SK-N-SH treated with all-trans-retinoic acid at 6 μM for 48 hours (cell line): ENCODE data around the gene ELMO1.

Experiments
- ATAC-seq: fragments of 200-7000 bp; cut with Tn5 transposase; 3 replicates; pipeline ENCODE4 v1.9.1; 2020; ENCODE audit warnings: mild to moderate bottlenecking, moderate library complexity
- ARNTL ChIP-seq: fragments of 450-650 bp; formaldehyde crosslinking; IDR thresholded peaks from 2 replicates; pipeline ENCODE4 v1.5.0; 2020; ENCODE audit warnings: low read depth, mild to moderate bottlenecking, moderate library complexity, borderline replicate concordance
- BACH2 ChIP-seq: fragments of 250-450 bp; sonication (Bioruptor Pico); IDR thresholded peaks from 2 replicates; pipeline ENCODE4 v1.9.0; 2021; ENCODE audit warnings: mild to moderate bottlenecking, borderline replicate concordance
- CSDC2 ChIP-seq: fragments of 250-450 bp; sonication (Bioruptor Pico); IDR thresholded peaks from 2 replicates; pipeline ENCODE4 v1.5.0; 2020; ENCODE audit warnings: mild to moderate bottlenecking, moderate library complexity
- ESRRG ChIP-seq: fragments of 250-450 bp; sonication (Bioruptor Pico); IDR thresholded peaks from 2 replicates; pipeline ENCODE4 v1.6.1; 2021; ENCODE audit warnings: mild to moderate bottlenecking
- GLIS3 ChIP-seq: fragments of 250-450 bp; sonication (Bioruptor Pico); IDR thresholded peaks from 2 replicates; pipeline ENCODE4 v1.5.0; 2020; ENCODE audit warnings: mild to moderate bottlenecking, moderate library complexity
- ISL1 ChIP-seq: fragments of 250-450 bp; sonication (Bioruptor Pico); IDR thresholded peaks from 2 replicates; pipeline ENCODE4 v2.1.2; 2022; ENCODE audit warnings: mild to moderate bottlenecking, moderate library complexity
- OSR1 ChIP-seq: fragments of 250-450 bp; sonication (Bioruptor Pico); IDR thresholded peaks from 2 replicates; pipeline ENCODE4 v1.8.0; 2022; ENCODE audit warnings: moderate library complexity, mild to moderate bottlenecking, inconsistent platforms
- PATZ1 ChIP-seq: fragments of 250-450 bp; sonication (Bioruptor Pico); IDR thresholded peaks from 2 replicates; pipeline ENCODE4 v1.8.0; 2020; ENCODE audit warnings: mild to moderate bottlenecking, moderate library complexity, borderline replicate concordance
- POU6F1 ChIP-seq: fragments of 250-450 bp; sonication (Bioruptor Pico); IDR thresholded peaks from 2 replicates; pipeline ENCODE4 v1.8.0; 2021; ENCODE audit warnings: low read depth, mild to moderate bottlenecking, moderate library complexity, borderline replicate concordance
- PPARA ChIP-seq: fragments of 250-450 bp; sonication (Bioruptor Pico); IDR thresholded peaks from 2 replicates; pipeline ENCODE4 v1.5.0; 2020; ENCODE audit warnings: mild to moderate bottlenecking, borderline replicate concordance
- RARB ChIP-seq: fragments of 250-450 bp; sonication (Bioruptor Pico); IDR thresholded peaks from 2 replicates; pipeline ENCODE4 v1.8.0; 2021; ENCODE audit warnings: mild to moderate bottlenecking, moderate library complexity
- SNAI2 ChIP-seq: fragments of 250-450 bp; sonication (Bioruptor Pico); IDR thresholded peaks from 2 replicates; pipeline ENCODE4 v1.5.0; 2020; ENCODE audit warnings: mild to moderate bottlenecking, moderate library complexity
- TCF4 ChIP-seq: fragments of 250-450 bp; sonication (Bioruptor Pico); IDR thresholded peaks from 2 replicates; pipeline ENCODE4 v1.8.0; 2021; ENCODE audit warnings: mild to moderate bottlenecking, moderate library complexity, borderline replicate concordance
- TOX ChIP-seq: fragments of 250-450 bp; sonication (Bioruptor Pico); IDR thresholded peaks from 2 replicates; pipeline ENCODE4 v1.8.0; 2021; ENCODE audit warnings: mild to moderate bottlenecking, moderate library complexity, borderline replicate concordance
- ZC3H10 ChIP-seq: fragments of 250-450 bp; sonication (Bioruptor Pico); IDR thresholded peaks from 2 replicates; pipeline ENCODE4 v1.5.1; 2021; ENCODE audit warnings: mild to moderate bottlenecking, moderate library complexity
- ZFP3 ChIP-seq: fragments of 250-450 bp; sonication (Bioruptor Pico); IDR thresholded peaks from 2 replicates; pipeline ENCODE4 v1.5.0; 2020; ENCODE audit warnings: mild to moderate bottlenecking, moderate library complexity
- ZFP30 ChIP-seq: fragments of 450-650 bp; formaldehyde crosslinking; IDR thresholded peaks from 2 replicates; pipeline ENCODE4 v1.5.0; 2022; ENCODE audit warnings: mild to moderate bottlenecking, moderate library complexity
- ZNF565 ChIP-seq: fragments of 450-650 bp; formaldehyde crosslinking; conservative IDR thresholded peaks from 2 replicates; pipeline ENCODE4 v1.5.0; 2020; ENCODE audit warnings: low read depth, mild to moderate bottlenecking, moderate library complexity
- ZNF70 ChIP-seq: fragments of 450-650 bp; formaldehyde crosslinking; IDR thresholded peaks from 2 replicates; pipeline ENCODE4 v1.5.0; 2020; ENCODE audit warnings: mild to moderate bottlenecking, moderate library complexity
- ZNF8 ChIP-seq: fragments of 450-650 bp; formaldehyde crosslinking; IDR thresholded peaks from 2 replicates; pipeline ENCODE4 v1.5.0; 2020; ENCODE audit warnings: mild to moderate bottlenecking, moderate library complexity
- TF ChIP-seq, protein P1 (sequence below): fragments of 250-450 bp; sonication (Bioruptor Pico); IDR thresholded peaks from 2 replicates; pipeline ENCODE4 v1.5.1; 2020; ENCODE audit warnings: low read depth, mild to moderate bottlenecking, moderate library complexity
- TF ChIP-seq, protein P2 (sequence below): fragments of 250-450 bp; sonication (Bioruptor Pico); IDR thresholded peaks from 2 replicates; pipeline ENCODE4 v1.5.1; 2021; ENCODE audit warnings: mild to moderate bottlenecking, moderate library complexity
- TF ChIP-seq, protein P3 (sequence below): fragments of 250-450 bp; sonication (Bioruptor Pico); IDR thresholded peaks from 2 replicates; pipeline ENCODE4 v1.5.0; 2020; ENCODE audit warnings: mild to moderate bottlenecking, moderate library complexity

The ELMO1 gene

DNA sequence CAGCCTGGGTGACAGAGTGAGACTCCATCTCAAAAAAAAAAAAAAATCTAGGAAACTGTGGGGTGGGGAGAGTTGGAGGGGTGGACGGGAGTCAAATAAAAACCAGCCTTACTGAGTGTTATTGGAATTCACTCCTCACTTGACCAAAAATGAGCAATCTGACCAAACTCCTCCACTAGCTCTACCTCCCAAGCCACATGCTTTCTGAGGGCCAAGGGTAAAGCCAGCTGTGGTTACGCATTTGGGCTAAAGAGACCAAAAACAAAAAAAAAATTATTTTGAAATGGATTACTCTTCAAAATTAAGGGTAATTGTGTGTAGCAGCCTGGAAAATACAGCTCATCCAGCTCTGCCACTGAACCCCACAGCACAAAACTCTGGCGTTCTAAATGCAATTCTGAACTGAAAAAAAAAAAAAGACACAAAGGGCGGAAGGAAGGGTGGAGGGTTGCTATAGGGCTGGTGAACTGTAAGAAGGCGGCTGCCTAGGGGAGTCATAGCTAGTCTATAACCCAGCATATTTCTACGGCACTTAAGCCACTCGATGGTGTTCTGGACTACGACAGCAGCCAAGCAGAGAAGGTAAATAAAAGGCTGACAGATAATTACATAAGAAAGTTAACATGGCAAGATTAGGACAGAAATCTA, 7.8 kb downstream of the ELMO1 start (continued):
- TF ChIP-seq, protein P1, sequence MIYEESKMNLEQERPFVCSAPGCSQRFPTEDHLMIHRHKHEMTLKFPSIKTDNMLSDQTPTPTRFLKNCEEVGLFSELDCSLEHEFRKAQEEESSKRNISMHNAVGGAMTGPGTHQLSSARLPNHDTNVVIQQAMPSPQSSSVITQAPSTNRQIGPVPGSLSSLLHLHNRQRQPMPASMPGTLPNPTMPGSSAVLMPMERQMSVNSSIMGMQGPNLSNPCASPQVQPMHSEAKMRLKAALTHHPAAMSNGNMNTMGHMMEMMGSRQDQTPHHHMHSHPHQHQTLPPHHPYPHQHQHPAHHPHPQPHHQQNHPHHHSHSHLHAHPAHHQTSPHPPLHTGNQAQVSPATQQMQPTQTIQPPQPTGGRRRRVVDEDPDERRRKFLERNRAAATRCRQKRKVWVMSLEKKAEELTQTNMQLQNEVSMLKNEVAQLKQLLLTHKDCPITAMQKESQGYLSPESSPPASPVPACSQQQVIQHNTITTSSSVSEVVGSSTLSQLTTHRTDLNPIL (CRISPR knock-in tag): no peak
- TF ChIP-seq RARB (CRISPR knock-in tag): no peak

DNA sequence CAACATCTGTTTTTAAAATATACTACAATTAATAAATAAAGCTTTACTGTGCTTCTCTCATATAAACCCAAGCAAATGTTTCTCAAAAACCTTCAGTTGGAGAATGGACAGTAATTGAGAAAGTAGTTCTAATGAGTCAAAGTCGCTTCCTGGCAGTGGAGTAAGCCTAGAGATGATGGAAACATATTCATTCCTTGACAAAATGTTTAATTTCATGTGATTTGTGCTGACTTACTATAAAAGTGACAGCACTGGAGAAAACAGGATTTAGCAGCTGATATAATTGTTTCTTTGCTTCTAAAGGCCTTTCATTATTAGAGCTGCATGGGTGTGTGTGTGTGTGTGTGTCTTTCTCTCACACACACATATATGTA, 9.0 kb downstream of the ELMO1 start:
- no peak for TF ChIP-seq ZFP3 (CRISPR knock-in tag)
- no peak for TF ChIP-seq ESRRG (CRISPR knock-in tag)
- no peak for TF ChIP-seq RARB (CRISPR knock-in tag)
- TF ChIP-seq ZNF70 (CRISPR knock-in tag): no peak
- no peak for TF ChIP-seq PPARA (CRISPR knock-in tag)
- no peak for TF ChIP-seq ZFP30 (CRISPR knock-in tag)
- TF ChIP-seq GLIS3 (CRISPR knock-in tag): no peak
- TF ChIP-seq POU6F1: no peak
- no peak for TF ChIP-seq ZNF8 (CRISPR knock-in tag)
- TF ChIP-seq ZNF565 (CRISPR knock-in tag): no peak
- TF ChIP-seq, protein P2, sequence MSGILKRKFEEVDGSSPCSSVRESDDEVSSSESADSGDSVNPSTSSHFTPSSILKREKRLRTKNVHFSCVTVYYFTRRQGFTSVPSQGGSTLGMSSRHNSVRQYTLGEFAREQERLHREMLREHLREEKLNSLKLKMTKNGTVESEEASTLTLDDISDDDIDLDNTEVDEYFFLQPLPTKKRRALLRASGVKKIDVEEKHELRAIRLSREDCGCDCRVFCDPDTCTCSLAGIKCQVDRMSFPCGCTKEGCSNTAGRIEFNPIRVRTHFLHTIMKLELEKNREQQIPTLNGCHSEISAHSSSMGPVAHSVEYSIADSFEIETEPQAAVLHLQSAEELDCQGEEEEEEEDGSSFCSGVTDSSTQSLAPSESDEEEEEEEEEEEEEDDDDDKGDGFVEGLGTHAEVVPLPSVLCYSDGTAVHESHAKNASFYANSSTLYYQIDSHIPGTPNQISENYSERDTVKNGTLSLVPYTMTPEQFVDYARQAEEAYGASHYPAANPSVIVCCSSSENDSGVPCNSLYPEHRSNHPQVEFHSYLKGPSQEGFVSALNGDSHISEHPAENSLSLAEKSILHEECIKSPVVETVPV (CRISPR knock-in tag): no peak
- TF ChIP-seq TOX: no peak
- TF ChIP-seq CSDC2 (CRISPR knock-in tag): no peak
- TF ChIP-seq TCF4: no peak
- TF ChIP-seq ISL1: no peak
- TF ChIP-seq BACH2 (CRISPR knock-in tag): no peak
- TF ChIP-seq OSR1: no peak
- TF ChIP-seq, protein P1 (CRISPR knock-in tag): no peak
- TF ChIP-seq SNAI2 (CRISPR knock-in tag): no peak
- no peak for ATAC-seq

DNA sequence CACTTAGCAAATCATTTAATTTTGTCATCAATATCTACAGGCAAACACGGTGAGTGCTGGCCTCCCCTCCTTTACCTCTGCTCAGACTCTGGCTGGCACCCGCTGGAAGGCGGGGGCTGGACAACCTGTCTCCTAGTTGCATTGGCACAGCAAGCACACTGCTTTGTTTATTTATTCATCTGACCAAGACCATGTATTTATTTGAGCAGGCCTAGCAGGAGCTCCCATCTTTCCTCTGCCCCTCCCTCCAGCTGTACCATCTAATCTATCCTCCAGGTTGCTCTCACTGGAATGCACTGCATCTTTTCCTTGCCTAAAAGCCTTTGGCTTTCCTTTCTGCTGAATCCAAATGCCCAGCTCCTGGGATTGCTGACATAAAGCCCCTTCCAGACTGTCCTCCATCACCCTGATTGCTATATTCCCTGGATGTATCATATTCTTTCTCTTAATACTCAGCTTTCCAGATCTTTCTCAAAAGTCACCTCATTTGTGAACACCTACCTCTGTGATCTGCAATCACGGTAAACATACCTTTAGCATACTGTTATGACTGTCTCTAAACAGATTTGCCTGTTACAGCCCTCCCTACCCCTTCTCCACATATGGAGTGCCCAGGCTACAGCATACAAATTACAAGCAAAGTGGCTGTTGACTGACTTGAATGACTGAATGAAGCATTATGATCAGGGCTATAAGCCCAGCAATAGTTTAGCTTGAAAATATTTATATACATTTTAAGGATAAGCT, 9.6 kb downstream of the ELMO1 start:
- TF ChIP-seq ESRRG (CRISPR knock-in tag) (no peak), POU6F1 (no peak), TCF4 (no peak), ZC3H10 (CRISPR knock-in tag) (no peak), ISL1 (no peak), ZFP3 (CRISPR knock-in tag) (no peak), CSDC2 (CRISPR knock-in tag) (no peak), ZNF565 (CRISPR knock-in tag) (no peak), PATZ1 (CRISPR knock-in tag) (no peak), ZNF8 (CRISPR knock-in tag) (no peak), ARNTL (CRISPR knock-in tag) (no peak), PPARA (CRISPR knock-in tag) (no peak), BACH2 (CRISPR knock-in tag) (no peak)
- TF ChIP-seq, protein P3, sequence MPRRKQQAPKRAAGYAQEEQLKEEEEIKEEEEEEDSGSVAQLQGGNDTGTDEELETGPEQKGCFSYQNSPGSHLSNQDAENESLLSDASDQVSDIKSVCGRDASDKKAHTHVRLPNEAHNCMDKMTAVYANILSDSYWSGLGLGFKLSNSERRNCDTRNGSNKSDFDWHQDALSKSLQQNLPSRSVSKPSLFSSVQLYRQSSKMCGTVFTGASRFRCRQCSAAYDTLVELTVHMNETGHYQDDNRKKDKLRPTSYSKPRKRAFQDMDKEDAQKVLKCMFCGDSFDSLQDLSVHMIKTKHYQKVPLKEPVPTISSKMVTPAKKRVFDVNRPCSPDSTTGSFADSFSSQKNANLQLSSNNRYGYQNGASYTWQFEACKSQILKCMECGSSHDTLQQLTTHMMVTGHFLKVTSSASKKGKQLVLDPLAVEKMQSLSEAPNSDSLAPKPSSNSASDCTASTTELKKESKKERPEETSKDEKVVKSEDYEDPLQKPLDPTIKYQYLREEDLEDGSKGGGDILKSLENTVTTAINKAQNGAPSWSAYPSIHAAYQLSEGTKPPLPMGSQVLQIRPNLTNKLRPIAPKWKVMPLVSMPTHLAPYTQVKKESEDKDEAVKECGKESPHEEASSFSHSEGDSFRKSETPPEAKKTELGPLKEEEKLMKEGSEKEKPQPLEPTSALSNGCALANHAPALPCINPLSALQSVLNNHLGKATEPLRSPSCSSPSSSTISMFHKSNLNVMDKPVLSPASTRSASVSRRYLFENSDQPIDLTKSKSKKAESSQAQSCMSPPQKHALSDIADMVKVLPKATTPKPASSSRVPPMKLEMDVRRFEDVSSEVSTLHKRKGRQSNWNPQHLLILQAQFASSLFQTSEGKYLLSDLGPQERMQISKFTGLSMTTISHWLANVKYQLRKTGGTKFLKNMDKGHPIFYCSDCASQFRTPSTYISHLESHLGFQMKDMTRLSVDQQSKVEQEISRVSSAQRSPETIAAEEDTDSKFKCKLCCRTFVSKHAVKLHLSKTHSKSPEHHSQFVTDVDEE (CRISPR knock-in tag): no peak
- TF ChIP-seq, protein P1 (CRISPR knock-in tag): no peak
- ATAC-seq: no peak
